Lower leg skin (tissue), 3 donors: ENCODE results near the gene CSNK2A2.

Experiments
- CTCF ChIP-seq, 3 donors: fragments of 450-650 bp; IDR thresholded peaks; one replicate each; pipeline ENCODE4 v1.5.1; 2016; ENCODE audit warnings: antibody characterized with exemption in 3 of 3, mild to moderate bottlenecking in 3 of 3, moderate library complexity in 2 of 3
- POLR2A ChIP-seq, 2 donors: fragments of 450-650 bp; IDR thresholded peaks; one replicate each; pipeline ENCODE4 v1.6.1; 2016 to 2017; ENCODE audit warnings: antibody characterized with exemption in 2 of 2, mild to moderate bottlenecking in 1 of 2, moderate library complexity in 1 of 2

- no peak for TF ChIP-seq CTCF (IDR thresholded peaks at IDR 0.05)
- no peak for TF ChIP-seq POLR2A (IDR thresholded peaks at IDR 0.05)
Observed at GRCh38 chr16:58138852-58139251, 59.1 kb downstream of the CSNK2A2 start.
